T-helper 17 cell (primary cell): ENCODE data around the gene ACBD3. TPM values are rescaled to one million over a fixed set of nuclear protein-coding genes. Genes with fewer than 3 reads are reported as not detected.

Source experiments
- ATAC-seq: fragments of 150-1000 bp; cut with Tn5 transposase; 2 replicates; pipeline ENCODE4 v1.10.0; 2021; ENCODE audit warnings: mild to moderate bottlenecking, moderate library complexity
- DNase-seq, 3 donors: peaks; one replicate each; pipeline versions ENCODE4 v3.0.0 to v3.0.0-alpha.2; 2020 to 2021
- H3K9me3 ChIP-seq: one replicate; pipeline ENCODE4 v1.7.0; 2013; ENCODE audit warnings: low read length, mild to moderate bottlenecking; ENCODE audit not compliant: control insufficient read depth, poor library complexity, severe bottlenecking
- H3K27ac Mint-ChIP-seq: one replicate; pipeline ENCODE4 v1.8.0; 2022; ENCODE audit warnings: mild to moderate bottlenecking, moderate library complexity, mixed read lengths
- H3K27me3 Mint-ChIP-seq: one replicate; pipeline ENCODE4 v1.8.0; 2022; ENCODE audit warnings: mixed read lengths
- H3K36me3 Mint-ChIP-seq: one replicate; pipeline ENCODE4 v1.8.0; 2022; ENCODE audit warnings: low read depth, mixed read lengths
- H3K4me1 Mint-ChIP-seq: one replicate; pipeline ENCODE4 v1.8.0; 2022; ENCODE audit warnings: mild to moderate bottlenecking, mixed read lengths
- H3K4me3 Mint-ChIP-seq: one replicate; pipeline ENCODE4 v1.8.0; 2022; ENCODE audit warnings: mild to moderate bottlenecking, moderate library complexity, mixed read lengths
- total RNA-seq, 4 donors: library from RNA in 2 of 4; stranded (reverse) in 2 of 4; gene quantifications; one replicate each; pipeline ENCODE4 v1.2.3 and lab custom pipeline; 2022 to 2026

The ACBD3 gene
- total RNA-seq, 2 donors from 2014 or later = 22.0 to 27.0 TPM

- no peak for ATAC-seq
These were observed 430 bp upstream of the ACBD3 start for GRCh38 chr1:226187019-226187322.

GRCh38 chr1:226185141-226186036, 1.2 kb downstream of the ACBD3 start:
- no peaks in the 10 kb centered on the region for H3K9me3 ChIP-seq
- DNase-seq = no peak
- peaks cover 2% of the 10 kb centered on the region for H3K36me3 Mint-ChIP-seq
- peaks cover 28% of the 10 kb centered on the region for H3K4me1 Mint-ChIP-seq
- H3K27ac Mint-ChIP-seq = peak overlapping the region; percentile 93
- H3K27me3 Mint-ChIP-seq = no peaks in the 10 kb centered on the region
- peak overlapping the region; percentile 94 for H3K4me3 Mint-ChIP-seq
- no peak for ATAC-seq

More at GRCh38 chr1:226187019-226187322, 430 bp upstream of the ACBD3 start:
- peak overlapping the region; percentile 82 for H3K27ac Mint-ChIP-seq
- H3K9me3 ChIP-seq = no peaks in the 10 kb centered on the region
- peaks cover 2% of the 10 kb centered on the region for H3K36me3 Mint-ChIP-seq
- peaks cover 21% of the 10 kb centered on the region for H3K4me1 Mint-ChIP-seq
- DNase-seq = no peak
- H3K27me3 Mint-ChIP-seq = no peaks in the 10 kb centered on the region
- peak overlapping the region; percentile 94 for H3K4me3 Mint-ChIP-seq

- no peaks in the 10 kb centered on the region for H3K9me3 ChIP-seq
- no peaks in the 10 kb centered on the region for H3K27me3 Mint-ChIP-seq
- peak overlapping the region; percentile 47 for H3K27ac Mint-ChIP-seq
- H3K4me1 Mint-ChIP-seq = peaks cover 44% of the 10 kb centered on the region
- H3K36me3 Mint-ChIP-seq = peaks cover 5% of the 10 kb centered on the region
- DNase-seq = no peak
- H3K4me3 Mint-ChIP-seq = no peak overlapping the region
- ATAC-seq = no peak
These were observed 4.4 kb downstream of the ACBD3 start for GRCh38 chr1:226181996-226182714.

GRCh38 chr1:226176870-226177269, 9.7 kb downstream of the ACBD3 start:
- no peak for ATAC-seq
- Mint-ChIP-seq H3K27ac (no peak overlapping the region), H3K36me3 (peaks cover 2% of the 10 kb centered on the region), H3K4me3 (no peak overlapping the region), H3K4me1 (peaks cover 29% of the 10 kb centered on the region), H3K27me3 (no peaks in the 10 kb centered on the region)
- H3K9me3 ChIP-seq = no peaks in the 10 kb centered on the region
- DNase-seq = no peak

GRCh38 chr1:226172589-226172988, 14.0 kb downstream of the ACBD3 start:
- peaks cover 18% of the 10 kb centered on the region for H3K4me1 Mint-ChIP-seq
- no peak overlapping the region for H3K27ac Mint-ChIP-seq
- ATAC-seq = no peak
- no peak for DNase-seq
- H3K36me3 Mint-ChIP-seq = no peaks in the 10 kb centered on the region
- H3K4me3 Mint-ChIP-seq = no peak overlapping the region
- no peaks in the 10 kb centered on the region for H3K9me3 ChIP-seq
- H3K27me3 Mint-ChIP-seq = no peaks in the 10 kb centered on the region

- no peak for DNase-seq
- H3K36me3 Mint-ChIP-seq = peaks cover 4% of the 10 kb centered on the region
- ATAC-seq = no peak
These were observed 20.2 kb downstream of the ACBD3 start for GRCh38 chr1:226166341-226166740.

GRCh38 chr1:226164154-226164553, 22.4 kb downstream of the ACBD3 start:
- Mint-ChIP-seq H3K4me1 (peaks cover 18% of the 10 kb centered on the region), H3K4me3 (no peak overlapping the region), H3K27me3 (no peaks in the 10 kb centered on the region), H3K36me3 (peaks cover 9% of the 10 kb centered on the region), H3K27ac (no peak overlapping the region)
- no peak for DNase-seq
- no peaks in the 10 kb centered on the region for H3K9me3 ChIP-seq
- no peak for ATAC-seq

More at GRCh38 chr1:226166341-226166740, 20.2 kb downstream of the ACBD3 start:
- H3K9me3 ChIP-seq = no peaks in the 10 kb centered on the region
- H3K4me3 Mint-ChIP-seq = no peak overlapping the region
- H3K27ac Mint-ChIP-seq = no peak overlapping the region
- no peaks in the 10 kb centered on the region for H3K27me3 Mint-ChIP-seq
- peaks cover 15% of the 10 kb centered on the region for H3K4me1 Mint-ChIP-seq

- H3K27ac Mint-ChIP-seq = no peak overlapping the region
- H3K36me3 Mint-ChIP-seq = peaks cover 12% of the 10 kb centered on the region
- no peak overlapping the region for H3K4me3 Mint-ChIP-seq
- H3K4me1 Mint-ChIP-seq = peaks cover 15% of the 10 kb centered on the region
- no peaks in the 10 kb centered on the region for H3K27me3 Mint-ChIP-seq
- no peaks in the 10 kb centered on the region for H3K9me3 ChIP-seq
- no peak for ATAC-seq
- no peak for DNase-seq
These were observed 23.6 kb downstream of the ACBD3 start for GRCh38 chr1:226162898-226163297.

GRCh38 chr1:226158983-226159382, 27.6 kb downstream of the ACBD3 start:
- H3K36me3 Mint-ChIP-seq = peaks cover 12% of the 10 kb centered on the region

GRCh38 chr1:226158457-226158856, 28.1 kb downstream of the ACBD3 start:
- Mint-ChIP-seq H3K36me3 (peaks cover 12% of the 10 kb centered on the region), H3K4me1 (peaks cover 13% of the 10 kb centered on the region), H3K4me3 (no peak overlapping the region), H3K27me3 (no peaks in the 10 kb centered on the region), H3K27ac (no peak overlapping the region)
- no peaks in the 10 kb centered on the region for H3K9me3 ChIP-seq
- DNase-seq (no peak), ATAC-seq (no peak)

More at GRCh38 chr1:226158983-226159382, 27.6 kb downstream of the ACBD3 start:
- H3K9me3 ChIP-seq = no peaks in the 10 kb centered on the region
- Mint-ChIP-seq H3K27ac (no peak overlapping the region), H3K4me1 (peaks cover 13% of the 10 kb centered on the region), H3K27me3 (no peaks in the 10 kb centered on the region), H3K4me3 (no peak overlapping the region)
- ATAC-seq = no peak
- DNase-seq = no peak

- no peak for ATAC-seq
- H3K27me3 Mint-ChIP-seq = no peaks in the 10 kb centered on the region
- peaks cover 12% of the 10 kb centered on the region for H3K36me3 Mint-ChIP-seq
- no peak overlapping the region for H3K4me3 Mint-ChIP-seq
- peaks cover 15% of the 10 kb centered on the region for H3K4me1 Mint-ChIP-seq
- DNase-seq = no peak
- H3K27ac Mint-ChIP-seq = peak overlapping the region; percentile 73
- no peaks in the 10 kb centered on the region for H3K9me3 ChIP-seq
These were observed 28.7 kb downstream of the ACBD3 start for GRCh38 chr1:226157761-226158316.

GRCh38 chr1:226154593-226154992, 31.9 kb downstream of the ACBD3 start:
- no peaks in the 10 kb centered on the region for H3K9me3 ChIP-seq
- Mint-ChIP-seq H3K27me3 (no peaks in the 10 kb centered on the region), H3K4me1 (peaks cover 6% of the 10 kb centered on the region), H3K27ac (no peak overlapping the region), H3K36me3 (peaks cover 5% of the 10 kb centered on the region), H3K4me3 (no peak overlapping the region)
- no peak for ATAC-seq
- DNase-seq = no peak

- Mint-ChIP-seq H3K36me3 (peaks cover 2% of the 10 kb centered on the region), H3K27ac (no peak overlapping the region), H3K4me1 (peaks cover 5% of the 10 kb centered on the region), H3K27me3 (no peaks in the 10 kb centered on the region), H3K4me3 (no peak overlapping the region)
- no peaks in the 10 kb centered on the region for H3K9me3 ChIP-seq
- DNase-seq (no peak), ATAC-seq (no peak)
These were observed 36.7 kb downstream of the ACBD3 start for GRCh38 chr1:226149806-226150205.
